ENCODE results near the gene GTF2H3. TPM values are rescaled to one million over a fixed set of nuclear protein-coding genes. Genes with fewer than 3 reads are reported as not detected.

Gene GTF2H3
- total and polyA plus RNA-seq, 2 donors (not counting 1 experiment from before 2014, with no cell fraction given): 10.5 to 24.2 TPM

DNA sequence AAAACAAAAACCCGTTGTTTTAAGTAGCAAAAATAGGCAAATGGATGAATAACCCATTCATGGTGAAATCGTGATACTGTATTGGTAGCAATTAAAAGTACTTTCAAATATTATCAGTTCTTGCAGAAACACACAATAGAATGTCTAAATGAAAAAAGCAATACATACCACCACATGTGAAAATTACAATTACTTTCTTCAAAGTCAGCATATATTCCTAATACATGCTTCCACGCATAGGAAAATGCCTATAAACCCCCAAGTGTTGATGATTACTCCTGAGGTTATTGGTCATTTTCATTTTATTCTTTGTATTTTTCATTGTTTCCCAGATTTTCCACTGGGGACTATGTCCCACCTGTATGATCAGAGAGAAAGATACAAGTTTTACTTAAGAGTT, 16.5 kb upstream of the GTF2H3 start:
- no peak for DNase-seq
- Histone ChIP-seq H2AFZ (ENCODE audit: insufficient read depth, low read depth, low read length, poor library complexity, severe bottlenecking) (no peak overlapping the region), H3K4me2 (replicated peaks; ENCODE audit: low read depth, low read length, poor library complexity, severe bottlenecking) (no peak overlapping the region), H3K36me3 (replicated peaks in 1 of 2; ENCODE audit: control extremely low read depth in 1 of 2, control insufficient read depth in 1 of 2, extremely low read depth in 1 of 2, insufficient read depth in 2 of 2, low read length in 1 of 2) (peaks cover 15 to 91% of the 10 kb centered on the region in 2 experiments), H4K20me1 (ENCODE audit: control insufficient read depth, insufficient read depth, low read length, poor library complexity, severe bottlenecking) (no peaks in the 10 kb centered on the region), H3K9ac (ENCODE audit: low read length) (no peak overlapping the region), H3K27me3 (replicated peaks in 1 of 4; ENCODE audit: control extremely low read depth in 1 of 4, control insufficient read depth in 3 of 4, insufficient read depth in 4 of 4, low read length in 3 of 4) (no peaks in the 10 kb centered on the region), H3K4me3 (ENCODE audit: control extremely low read depth in 1 of 5, extremely low read depth in 1 of 5, insufficient read depth in 1 of 5, low read depth in 2 of 5, low read length in 4 of 5) (no peak overlapping the region), H3K27ac (ENCODE audit: low read length in 2 of 2) (no peak overlapping the region), H3K9me3 (ENCODE audit: control extremely low read depth in 1 of 3, control insufficient read depth in 2 of 3, insufficient read depth in 1 of 3, low read length in 2 of 3) (no peaks in the 10 kb centered on the region), H3K4me1 (ENCODE audit: control insufficient read depth in 2 of 2, insufficient read depth in 2 of 2, low read length in 2 of 2) (no peaks in the 10 kb centered on the region), H3K79me2 (ENCODE audit: control insufficient read depth, insufficient read depth, low read length) (no peaks in the 10 kb centered on the region)
- no peak for TF ChIP-seq EZH2 (IDR thresholded peaks at IDR 0.05; ENCODE audit: borderline replicate concordance, insufficient read depth, low read depth, low read length, poor library complexity, severe bottlenecking)
- TF ChIP-seq, protein P1, sequence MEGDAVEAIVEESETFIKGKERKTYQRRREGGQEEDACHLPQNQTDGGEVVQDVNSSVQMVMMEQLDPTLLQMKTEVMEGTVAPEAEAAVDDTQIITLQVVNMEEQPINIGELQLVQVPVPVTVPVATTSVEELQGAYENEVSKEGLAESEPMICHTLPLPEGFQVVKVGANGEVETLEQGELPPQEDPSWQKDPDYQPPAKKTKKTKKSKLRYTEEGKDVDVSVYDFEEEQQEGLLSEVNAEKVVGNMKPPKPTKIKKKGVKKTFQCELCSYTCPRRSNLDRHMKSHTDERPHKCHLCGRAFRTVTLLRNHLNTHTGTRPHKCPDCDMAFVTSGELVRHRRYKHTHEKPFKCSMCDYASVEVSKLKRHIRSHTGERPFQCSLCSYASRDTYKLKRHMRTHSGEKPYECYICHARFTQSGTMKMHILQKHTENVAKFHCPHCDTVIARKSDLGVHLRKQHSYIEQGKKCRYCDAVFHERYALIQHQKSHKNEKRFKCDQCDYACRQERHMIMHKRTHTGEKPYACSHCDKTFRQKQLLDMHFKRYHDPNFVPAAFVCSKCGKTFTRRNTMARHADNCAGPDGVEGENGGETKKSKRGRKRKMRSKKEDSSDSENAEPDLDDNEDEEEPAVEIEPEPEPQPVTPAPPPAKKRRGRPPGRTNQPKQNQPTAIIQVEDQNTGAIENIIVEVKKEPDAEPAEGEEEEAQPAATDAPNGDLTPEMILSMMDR (IDR thresholded peaks at IDR 0.05): no peak
- ChIA-PET POLR2A (no interaction called here), CTCF (interaction anchor here (0.7 to 2.1 kb wide), 6 partner anchors 10 to 574 kb away, joined by 3 to 8 read pairs (median 4); no protein-coding TSS in a partner anchor)
- WGBS (ENCODE audit: insufficient coverage): no CpG with 5 or more reads among the region's 3 CpGs
- no peak for ATAC-seq (ENCODE audit: low read depth)
- intact Hi-C loops (cut with micrococcal nuclease): no loop called here
- Mint-ChIP-seq H3K4me3 (no peak overlapping the region), H3K4me1 (no peaks in the 10 kb centered on the region), H3K9me3 (ENCODE audit: insufficient read depth) (no peaks in the 10 kb centered on the region), H3K27ac (peak overlapping the region; percentile 10), H3K27me3 (no peaks in the 10 kb centered on the region)

DNA sequence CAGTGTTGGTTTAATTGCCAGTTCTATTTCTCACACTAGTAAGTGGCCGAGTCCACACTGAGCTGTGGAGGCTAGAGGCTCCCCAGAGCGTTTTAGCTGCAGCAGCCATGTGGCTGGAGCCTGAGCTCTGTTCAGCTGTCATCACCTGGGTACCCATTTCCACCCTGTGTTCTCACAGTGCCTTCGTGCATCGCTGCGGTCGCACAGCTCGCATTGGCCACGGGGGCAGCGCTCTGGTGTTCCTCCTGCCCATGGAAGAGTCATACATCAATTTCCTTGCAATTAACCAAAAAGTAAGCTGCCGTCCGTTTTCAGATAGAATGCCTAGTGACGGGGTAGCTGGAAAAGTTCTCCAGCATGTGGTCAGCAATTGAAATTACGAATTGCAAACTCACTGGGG, 16.0 kb upstream of the GTF2H3 start:
- 97% methylated on average over 13 of the region's 13 CpGs for WGBS (ENCODE audit: insufficient coverage)
- DNase-seq: no peak
- Histone ChIP-seq H3K36me3 (replicated peaks in 1 of 2; ENCODE audit: control extremely low read depth in 1 of 2, control insufficient read depth in 1 of 2, extremely low read depth in 1 of 2, insufficient read depth in 2 of 2, low read length in 1 of 2) (peaks cover 15 to 91% of the 10 kb centered on the region in 2 experiments), H2AFZ (ENCODE audit: insufficient read depth, low read depth, low read length, poor library complexity, severe bottlenecking) (no peak overlapping the region), H3K9me3 (ENCODE audit: control extremely low read depth in 1 of 3, control insufficient read depth in 2 of 3, insufficient read depth in 1 of 3, low read length in 2 of 3) (no peaks in the 10 kb centered on the region), H3K4me1 (ENCODE audit: control insufficient read depth in 2 of 2, insufficient read depth in 2 of 2, low read length in 2 of 2) (no peaks in the 10 kb centered on the region), H3K4me3 (ENCODE audit: control extremely low read depth in 1 of 5, extremely low read depth in 1 of 5, insufficient read depth in 1 of 5, low read depth in 2 of 5, low read length in 4 of 5) (no peak overlapping the region), H3K9ac (ENCODE audit: low read length) (no peak overlapping the region), H4K20me1 (ENCODE audit: control insufficient read depth, insufficient read depth, low read length, poor library complexity, severe bottlenecking) (no peaks in the 10 kb centered on the region), H3K79me2 (ENCODE audit: control insufficient read depth, insufficient read depth, low read length) (no peaks in the 10 kb centered on the region), H3K27me3 (replicated peaks in 1 of 4; ENCODE audit: control extremely low read depth in 1 of 4, control insufficient read depth in 3 of 4, insufficient read depth in 4 of 4, low read length in 3 of 4) (no peaks in the 10 kb centered on the region), H3K27ac (ENCODE audit: low read length in 2 of 2) (no peak overlapping the region), H3K4me2 (replicated peaks; ENCODE audit: low read depth, low read length, poor library complexity, severe bottlenecking) (no peak overlapping the region)
- Mint-ChIP-seq H3K27me3 (no peaks in the 10 kb centered on the region), H3K4me1 (no peaks in the 10 kb centered on the region), H3K4me3 (no peak overlapping the region), H3K27ac (no peak overlapping the region), H3K9me3 (ENCODE audit: insufficient read depth) (no peaks in the 10 kb centered on the region)
- ChIA-PET POLR2A (no interaction called here), CTCF (interaction anchor here (0.7 to 2.1 kb wide), 6 partner anchors 10 to 575 kb away, joined by 3 to 8 read pairs (median 4); no protein-coding TSS in a partner anchor)
- no peak for ATAC-seq (ENCODE audit: low read depth)
- intact Hi-C loops (cut with micrococcal nuclease): no loop called here
- TF ChIP-seq, protein P1 (IDR thresholded peaks at IDR 0.05): no peak
- TF ChIP-seq EZH2 (IDR thresholded peaks at IDR 0.05; ENCODE audit: borderline replicate concordance, insufficient read depth, low read depth, low read length, poor library complexity, severe bottlenecking): no peak
